Astrocyte (in vitro differentiated cells and primary cell): ENCODE results near the gene P2RX1.

Source experiments
- CTCF ChIP-seq: IDR thresholded peaks from 2 replicates; pipeline ENCODE4 v1.5.1; 2011; ENCODE audit warnings: low read depth, mild to moderate bottlenecking, inconsistent platforms, low read length, moderate library complexity; ENCODE audit not compliant: insufficient read depth
- EZH2 ChIP-seq: IDR thresholded peaks from 2 replicates; pipeline ENCODE4 v1.6.1; 2012; ENCODE audit warnings: mild to moderate bottlenecking, low read length, inconsistent platforms; ENCODE audit not compliant: insufficient read depth

- TF ChIP-seq CTCF = no peak
- no peak for TF ChIP-seq EZH2
Measured at GRCh38 chr17:3951003-3951402, 34.7 kb upstream of the P2RX1 start.
